ENCODE measurements around the gene HTR1A. TPM values are rescaled to one million over a fixed set of nuclear protein-coding genes. Genes with fewer than 3 reads are reported as not detected.
A peak's percentile ranks its signal among the peaks of the same experiment; 100 is the strongest.

Gene HTR1A
- polyA plus RNA-seq, 1 donor (not counting 4 experiments of a cell fraction or from before 2014, with no cell fraction given): not detected

DNA sequence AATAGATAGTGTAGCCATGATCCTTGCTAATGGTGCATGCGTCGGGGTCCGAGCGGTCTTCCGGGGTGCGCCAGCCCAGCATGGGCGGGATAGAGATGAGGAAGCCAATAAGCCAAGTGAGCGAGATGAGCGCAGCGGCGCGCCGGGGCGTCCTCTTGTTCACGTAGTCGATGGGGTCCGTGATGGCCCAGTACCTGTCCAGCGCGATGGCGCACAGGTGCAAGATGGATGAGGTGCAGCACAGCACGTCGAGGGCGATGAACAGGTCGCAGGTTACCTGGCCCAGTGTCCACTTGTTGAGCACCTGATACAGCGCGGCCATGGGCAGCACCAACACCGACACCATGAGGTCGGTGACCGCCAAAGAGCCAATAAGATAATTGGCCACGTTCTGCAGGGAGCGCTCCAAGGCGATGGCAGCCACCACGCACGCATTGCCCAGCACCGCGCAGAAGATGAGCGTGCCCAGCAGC lies 1.1 kb downstream of the HTR1A start:
- Histone ChIP-seq H3K9ac (ENCODE audit: control insufficient read depth, extremely low read depth, insufficient read depth, low read length) (no peak overlapping the region), H3K4me1 (ENCODE audit: control insufficient read depth, extremely low read depth, insufficient read depth, low read length) (no peaks in the 10 kb centered on the region), H3K36me3 (ENCODE audit: control insufficient read depth in 2 of 2, extremely low read depth in 1 of 2, insufficient read depth in 2 of 2, low read length in 2 of 2) (no peaks in the 10 kb centered on the region), H3K79me2 (ENCODE audit: control insufficient read depth, insufficient read depth, low read length) (no peaks in the 10 kb centered on the region), H3K4me3 (ENCODE audit: control insufficient read depth in 2 of 3, extremely low read depth in 1 of 3, insufficient read depth in 2 of 3, low read depth in 1 of 3, low read length in 3 of 3) (no peak overlapping the region), H3K27me3 (ENCODE audit: control insufficient read depth, extremely low read depth, insufficient read depth, low read length) (peaks cover 45% of the 10 kb centered on the region), H3K4me2 (ENCODE audit: control insufficient read depth, extremely low read depth, insufficient read depth, low read depth, low read length) (no peak overlapping the region), H4K20me1 (ENCODE audit: control insufficient read depth, extremely low read depth, insufficient read depth, low read length) (no peaks in the 10 kb centered on the region), H2AFZ (ENCODE audit: control insufficient read depth, low read length) (no peak overlapping the region), H3K9me1 (ENCODE audit: control insufficient read depth, extremely low read depth, insufficient read depth, low read length) (no peaks in the 10 kb centered on the region), H3K9me3 (ENCODE audit: control insufficient read depth, low read depth, low read length) (no peaks in the 10 kb centered on the region), H3K27ac (ENCODE audit: control insufficient read depth, insufficient read depth, low read length) (no peak overlapping the region)
- dilution Hi-C loops (cut with MboI; ENCODE audit: extremely low pct_ligation_motif_present, low sequenced_read_pairs): no loop called here
- TF ChIP-seq EZH2 (IDR thresholded peaks at IDR 0.05; ENCODE audit: low read length): no peak
- FAIRE-seq: no peak
- no peak for DNase-seq (ENCODE audit: low read depth, low spot score)

DNA sequence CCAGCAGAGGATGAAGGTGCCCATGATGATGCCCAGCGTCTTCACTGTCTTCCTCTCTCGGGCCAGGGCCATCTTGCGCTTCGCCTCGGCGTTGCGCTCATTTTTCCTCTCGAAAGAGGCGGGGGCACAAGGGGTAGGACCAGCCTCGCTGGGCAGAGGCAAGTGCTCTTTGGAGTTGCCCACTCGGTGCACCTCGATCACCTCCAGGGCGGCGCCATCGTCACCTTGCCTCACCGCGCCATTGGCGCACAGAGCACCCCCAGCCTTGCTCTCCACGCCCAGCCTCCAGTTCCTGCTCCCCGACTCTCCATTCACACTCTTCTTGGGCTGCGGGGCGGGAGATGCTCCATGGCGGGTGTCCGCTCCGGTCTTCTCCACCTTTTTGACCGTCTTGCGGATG lies 1.6 kb downstream of the HTR1A start:
- H3K4me2 ChIP-seq (ENCODE audit: control insufficient read depth, extremely low read depth, insufficient read depth, low read depth, low read length): no peak overlapping the region
- H3K27ac ChIP-seq (ENCODE audit: control insufficient read depth, insufficient read depth, low read length): no peak overlapping the region
- FAIRE-seq: no peak
- no peaks in the 10 kb centered on the region for H3K9me3 ChIP-seq (ENCODE audit: control insufficient read depth, low read depth, low read length)
- H3K4me3 ChIP-seq (ENCODE audit: control insufficient read depth in 2 of 3, extremely low read depth in 1 of 3, insufficient read depth in 2 of 3, low read depth in 1 of 3, low read length in 3 of 3): no peak overlapping the region
- dilution Hi-C loops (cut with MboI; ENCODE audit: extremely low pct_ligation_motif_present, low sequenced_read_pairs): no loop called here
- H2AFZ ChIP-seq (ENCODE audit: control insufficient read depth, low read length): no peak overlapping the region
- no peak for DNase-seq (ENCODE audit: low read depth, low spot score)
- no peaks in the 10 kb centered on the region for H4K20me1 ChIP-seq (ENCODE audit: control insufficient read depth, extremely low read depth, insufficient read depth, low read length)
- TF ChIP-seq EZH2 (IDR thresholded peaks at IDR 0.05; ENCODE audit: low read length) (peak; percentile 22), CTCF (optimal IDR thresholded peaks at IDR 0.05 in 1 of 3, IDR thresholded peaks at IDR 0.05 in 1 of 3, conservative IDR thresholded peaks at IDR 0.05 in 1 of 3; ENCODE audit: extremely low read depth in 1 of 3, insufficient read depth in 2 of 3, low read length in 3 of 3) (no peak)
- no peaks in the 10 kb centered on the region for H3K36me3 ChIP-seq (ENCODE audit: control insufficient read depth in 2 of 2, extremely low read depth in 1 of 2, insufficient read depth in 2 of 2, low read length in 2 of 2)
- no peaks in the 10 kb centered on the region for H3K79me2 ChIP-seq (ENCODE audit: control insufficient read depth, insufficient read depth, low read length)
- H3K4me1 ChIP-seq (ENCODE audit: control insufficient read depth, extremely low read depth, insufficient read depth, low read length): no peaks in the 10 kb centered on the region
- no peaks in the 10 kb centered on the region for H3K9me1 ChIP-seq (ENCODE audit: control insufficient read depth, extremely low read depth, insufficient read depth, low read length)
- no peak overlapping the region for H3K9ac ChIP-seq (ENCODE audit: control insufficient read depth, extremely low read depth, insufficient read depth, low read length)
- peaks cover 45% of the 10 kb centered on the region for H3K27me3 ChIP-seq (ENCODE audit: control insufficient read depth, extremely low read depth, insufficient read depth, low read length)
